Skeletal muscle tissue (tissue), 4 donors: ENCODE data around the gene TMBIM1. TPM values are rescaled to one million over a fixed set of nuclear protein-coding genes. Genes with fewer than 3 reads are reported as not detected.

ENCODE experiments used
- H3K27ac ChIP-seq: one replicate; pipeline ENCODE4 v1.7.0; 2013; ENCODE audit warnings: mild to moderate bottlenecking, low read depth, low read length, inconsistent platforms
- H3K27me3 ChIP-seq, 3 donors: one replicate each; pipeline ENCODE4 v1.7.0; 2013; ENCODE audit warnings: low read length in 3 of 3; ENCODE audit not compliant: control insufficient read depth in 3 of 3, insufficient read depth in 3 of 3
- H3K36me3 ChIP-seq, 3 donors: one replicate each; pipeline ENCODE4 v1.7.0; 2013; ENCODE audit warnings: low read length in 3 of 3; ENCODE audit not compliant: control insufficient read depth in 3 of 3, insufficient read depth in 3 of 3
- H3K4me1 ChIP-seq, 3 donors: one replicate each; pipeline ENCODE4 v1.7.0; 2013; ENCODE audit warnings: low read length in 3 of 3, mild to moderate bottlenecking in 3 of 3; ENCODE audit not compliant: control insufficient read depth in 3 of 3, insufficient read depth in 3 of 3
- H3K4me3 ChIP-seq, 3 donors: one replicate each; pipeline ENCODE4 v1.7.0; 2013; ENCODE audit warnings: low read length in 3 of 3
- H3K9ac ChIP-seq, 3 donors: one replicate each; pipeline ENCODE4 v1.7.0; 2013; ENCODE audit warnings: low read length in 3 of 3, mild to moderate bottlenecking in 3 of 3, moderate library complexity in 2 of 3, low read depth in 1 of 3
- H3K9me3 ChIP-seq, 3 donors: one replicate each; pipeline ENCODE4 v1.7.0; 2013; ENCODE audit warnings: low read length in 3 of 3; ENCODE audit not compliant: control insufficient read depth in 3 of 3
- total RNA-seq: library from RNA; depleted of rRNA; stranded (reverse); fragments of >200 nt; gene quantifications from one replicate; pipeline ENCODE4 v1.2.3, GENCODE V29; 2014
- donor health status: Osteomylitis.

TMBIM1 gene
- total RNA-seq, 1 donor from 2014 or later = 109 TPM

DNA sequence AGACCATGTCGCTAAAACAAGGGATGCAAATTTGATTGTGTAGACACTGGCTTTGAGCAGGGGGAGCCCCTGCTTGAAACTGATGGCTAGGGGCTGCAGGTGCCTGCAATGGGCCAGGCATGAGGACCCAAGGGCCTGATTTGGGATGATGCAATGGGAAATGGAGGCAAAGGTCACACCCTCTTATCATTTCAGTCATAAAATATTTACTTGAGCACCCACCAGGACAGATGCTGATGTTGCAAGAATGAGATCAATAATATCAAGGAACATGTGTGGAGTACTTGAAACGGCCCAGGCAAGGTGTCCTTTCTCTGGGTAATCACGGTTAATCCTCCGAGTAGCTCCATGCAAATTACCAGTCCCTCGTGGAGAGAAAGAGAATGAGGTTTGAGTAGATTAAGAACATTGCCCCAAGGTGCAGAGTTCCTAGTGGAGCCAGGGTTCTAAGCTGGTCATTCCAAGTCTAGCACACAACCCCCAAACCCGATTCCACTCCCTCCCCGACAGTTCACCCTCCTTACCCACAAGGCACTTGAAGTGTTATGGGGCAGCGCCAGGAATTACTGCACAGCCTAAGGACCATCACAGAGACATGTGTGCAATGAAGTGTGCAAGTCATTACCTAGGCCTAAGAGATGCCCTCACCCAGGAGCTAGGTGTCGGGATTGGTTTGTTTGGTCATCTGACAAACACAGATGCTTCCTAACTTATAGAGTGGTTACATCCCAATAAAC, 14.0 kb upstream of the TMBIM1 start:
- Histone ChIP-seq H3K9me3 (no peaks in the 10 kb centered on the region), H3K36me3 (no peaks in the 10 kb centered on the region), H3K4me3 (no peak overlapping the region), H3K27me3 (no peaks in the 10 kb centered on the region), H3K4me1 (no peaks in the 10 kb centered on the region), H3K27ac (no peak overlapping the region), H3K9ac (no peak overlapping the region)

DNA sequence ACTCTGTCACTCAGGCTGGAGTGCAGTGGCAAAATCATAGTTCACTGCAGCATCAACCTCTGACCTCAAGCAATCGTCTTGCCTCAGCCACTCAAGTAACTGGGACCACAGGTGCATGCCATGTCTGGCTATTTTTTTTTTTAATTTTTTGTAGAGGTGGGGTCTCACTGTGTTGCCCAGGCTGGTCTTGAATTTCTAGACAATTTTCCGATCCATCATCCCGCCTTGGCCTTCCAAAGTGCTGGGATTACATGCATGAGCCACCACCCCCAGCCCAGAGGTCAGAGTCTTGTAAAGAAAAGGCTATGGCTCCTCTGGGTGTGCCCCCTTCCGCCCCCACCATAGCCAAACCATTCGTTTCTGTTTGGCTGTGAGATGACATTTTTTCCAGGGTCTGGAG, 13.1 kb upstream of the TMBIM1 start:
- H3K36me3 ChIP-seq = no peaks in the 10 kb centered on the region
- no peaks in the 10 kb centered on the region for H3K4me1 ChIP-seq
- H3K27me3 ChIP-seq = no peaks in the 10 kb centered on the region
- H3K27ac ChIP-seq = no peak overlapping the region
- no peak overlapping the region for H3K9ac ChIP-seq
- no peaks in the 10 kb centered on the region for H3K9me3 ChIP-seq
- H3K4me3 ChIP-seq = no peak overlapping the region

DNA sequence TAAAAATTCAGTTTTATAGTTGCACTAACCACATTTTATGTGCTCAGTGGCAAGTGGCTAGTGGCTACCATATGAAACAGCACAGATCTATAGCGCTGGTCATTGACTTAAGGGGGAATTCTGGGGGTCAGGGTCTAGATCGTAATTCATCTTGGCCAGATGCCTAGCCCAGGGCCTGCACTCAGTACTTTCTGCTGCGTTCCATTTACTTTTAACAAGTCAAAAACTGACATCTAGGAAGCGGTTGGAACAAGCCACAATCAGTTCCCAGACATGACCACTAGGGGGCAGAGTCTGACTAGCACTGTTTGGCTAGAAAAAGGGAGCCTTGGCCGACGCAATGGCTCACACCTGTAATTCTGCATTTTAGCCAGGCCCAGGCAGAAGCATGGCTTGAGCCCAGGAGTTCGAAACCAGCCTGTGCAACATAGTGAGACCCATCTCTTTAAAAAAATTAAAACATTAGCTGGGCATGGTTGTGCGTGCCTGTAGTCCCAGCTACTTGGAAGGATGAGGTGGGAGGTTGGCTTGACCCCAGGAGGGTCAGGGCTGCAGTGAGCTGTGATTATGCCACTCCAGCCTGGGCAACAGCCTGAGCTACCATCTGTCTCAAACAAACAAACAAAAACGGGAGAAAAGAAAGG, 9.0 kb upstream of the TMBIM1 start:
- Histone ChIP-seq H3K4me1 (peaks cover 0 to 6% (median 3%) of the 10 kb centered on the region in 3 donors), H3K9me3 (no peaks in the 10 kb centered on the region), H3K27me3 (no peaks in the 10 kb centered on the region), H3K9ac (peak overlapping the region in 1 of 3 donors; percentile 60), H3K4me3 (no peak overlapping the region), H3K36me3 (no peaks in the 10 kb centered on the region), H3K27ac (no peak overlapping the region)

DNA sequence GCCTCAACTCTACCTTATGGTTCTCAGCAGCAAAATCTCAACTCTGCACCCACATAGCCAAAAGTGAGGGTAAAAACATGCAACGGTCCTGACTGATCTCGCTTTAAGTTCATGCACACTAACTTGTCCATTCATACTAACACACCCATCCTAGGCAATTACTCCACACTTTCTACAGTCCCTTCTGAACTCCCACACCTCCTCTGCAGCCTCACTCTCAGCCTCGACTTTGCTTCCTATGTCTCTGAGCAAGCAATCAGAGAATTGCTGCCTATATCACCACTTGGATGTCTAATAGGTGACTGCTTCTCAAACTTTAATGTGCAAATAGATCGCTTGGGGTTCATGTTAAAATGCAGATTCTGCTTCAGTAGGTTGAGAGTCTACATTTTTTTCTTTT, 7.8 kb upstream of the TMBIM1 start:
- H3K9me3 ChIP-seq = no peaks in the 10 kb centered on the region
- H3K9ac ChIP-seq = no peak overlapping the region
- H3K36me3 ChIP-seq = no peaks in the 10 kb centered on the region
- peaks cover 0 to 6% (median 3%) of the 10 kb centered on the region in 3 donors for H3K4me1 ChIP-seq
- no peaks in the 10 kb centered on the region for H3K27me3 ChIP-seq
- no peak overlapping the region for H3K27ac ChIP-seq
- no peak overlapping the region for H3K4me3 ChIP-seq

DNA sequence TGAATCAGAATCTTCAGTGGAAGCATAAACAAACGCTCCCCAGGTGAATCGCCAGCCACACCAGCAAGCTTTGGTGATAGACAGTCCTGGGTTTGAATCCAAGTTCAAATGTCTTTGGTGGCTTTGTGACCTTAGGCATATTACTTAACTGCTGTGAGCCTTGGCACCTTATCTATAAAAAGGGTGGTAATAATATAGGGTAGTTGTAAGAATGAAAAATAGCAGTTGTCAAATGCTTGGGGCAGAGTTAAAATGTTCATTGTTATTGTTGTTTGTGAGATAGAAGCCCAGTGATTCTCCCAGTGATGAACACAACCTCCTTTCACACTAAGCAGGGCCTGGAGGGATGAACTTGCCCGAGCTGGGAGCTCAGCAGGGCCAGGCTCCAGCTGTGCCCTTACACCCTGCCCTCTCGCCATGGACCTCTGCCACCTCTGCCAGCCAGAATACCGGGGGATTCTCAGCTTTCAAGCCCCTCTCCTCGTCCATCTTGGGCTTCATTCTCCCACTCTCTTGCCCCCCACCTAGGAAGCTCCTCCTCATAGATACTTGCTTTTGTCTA, 6.1 kb upstream of the TMBIM1 start:
- H3K27ac ChIP-seq = no peak overlapping the region
- no peaks in the 10 kb centered on the region for H3K27me3 ChIP-seq
- no peak overlapping the region for H3K4me3 ChIP-seq
- no peak overlapping the region for H3K9ac ChIP-seq
- H3K9me3 ChIP-seq = no peaks in the 10 kb centered on the region
- H3K36me3 ChIP-seq = no peaks in the 10 kb centered on the region
- peaks cover 4 to 6% (median 5%) of the 10 kb centered on the region in 3 donors for H3K4me1 ChIP-seq

DNA sequence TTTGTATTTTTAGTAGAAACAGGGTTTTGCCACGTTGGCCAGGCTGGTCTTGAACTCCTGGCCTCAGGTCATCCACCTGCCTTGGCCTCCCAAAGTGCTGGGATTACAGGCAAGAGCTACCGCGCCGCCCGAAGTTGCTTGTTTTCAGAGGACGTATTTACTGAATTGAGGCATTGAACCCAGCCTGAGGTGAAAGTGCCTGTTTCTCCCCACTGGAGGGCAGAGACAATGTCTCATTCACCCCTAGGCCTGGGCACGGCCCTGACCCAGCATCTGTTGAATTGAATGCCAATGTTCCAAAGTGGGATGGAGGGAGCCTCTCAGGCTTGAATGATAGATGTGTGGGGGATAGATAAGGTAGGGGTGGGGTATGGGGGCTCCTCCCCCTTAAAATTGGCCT, 4.5 kb upstream of the TMBIM1 start:
- H3K36me3 ChIP-seq = no peaks in the 10 kb centered on the region
- no peak overlapping the region for H3K9ac ChIP-seq
- H3K4me3 ChIP-seq = no peak overlapping the region
- no peaks in the 10 kb centered on the region for H3K9me3 ChIP-seq
- H3K4me1 ChIP-seq = peaks cover 5 to 11% (median 10%) of the 10 kb centered on the region in 3 donors
- H3K27ac ChIP-seq = no peak overlapping the region
- H3K27me3 ChIP-seq = no peaks in the 10 kb centered on the region

DNA sequence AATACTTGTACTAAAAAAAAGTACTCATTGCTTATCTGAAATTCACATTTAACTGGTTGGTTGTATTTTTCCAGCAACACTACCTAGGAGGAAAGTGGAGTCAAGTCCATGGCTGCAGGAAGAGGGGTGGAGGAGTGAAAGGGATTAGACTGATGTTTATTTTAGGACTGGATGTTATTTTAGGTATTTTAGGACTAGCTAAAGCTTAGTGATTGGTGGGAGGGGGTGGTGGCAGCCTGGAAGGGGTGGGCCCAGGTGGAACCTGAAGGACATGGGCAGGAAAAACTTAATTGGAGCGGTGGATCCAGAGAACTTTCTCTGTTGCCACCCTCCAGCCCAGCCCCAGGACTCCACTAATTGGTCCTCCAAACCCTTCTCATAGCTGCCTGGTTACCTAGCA, 3.9 kb upstream of the TMBIM1 start:
- H3K4me1 ChIP-seq = peaks cover 12 to 17% (median 16%) of the 10 kb centered on the region in 3 donors
- no peaks in the 10 kb centered on the region for H3K36me3 ChIP-seq
- H3K9ac ChIP-seq = no peak overlapping the region
- H3K4me3 ChIP-seq = no peak overlapping the region
- H3K27ac ChIP-seq = no peak overlapping the region
- no peaks in the 10 kb centered on the region for H3K27me3 ChIP-seq
- H3K9me3 ChIP-seq = no peaks in the 10 kb centered on the region

DNA sequence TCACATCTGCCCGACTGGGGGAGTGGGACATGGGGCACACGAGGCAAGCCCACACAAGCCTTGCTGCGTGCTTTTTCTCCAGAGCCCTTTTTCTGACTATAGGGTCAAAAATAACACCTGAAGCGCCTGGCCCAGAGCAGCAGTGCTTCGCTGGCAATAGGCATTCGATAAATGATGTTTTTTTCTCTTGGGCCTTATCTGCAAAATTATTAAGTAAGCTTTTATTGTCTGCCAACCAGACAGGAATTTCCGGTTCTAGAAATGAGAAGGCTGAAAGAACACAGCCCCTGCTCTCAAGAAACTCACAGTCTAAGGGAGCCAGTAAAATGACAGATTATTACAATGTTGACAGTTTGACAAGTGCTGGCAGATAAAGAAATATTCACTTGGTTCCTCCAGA, 2.7 kb upstream of the TMBIM1 start:
- no peak overlapping the region for H3K27ac ChIP-seq
- H3K9ac ChIP-seq = no peak overlapping the region
- no peak overlapping the region for H3K4me3 ChIP-seq
- H3K9me3 ChIP-seq = no peaks in the 10 kb centered on the region
- peaks cover 24 to 28% (median 28%) of the 10 kb centered on the region in 3 donors for H3K4me1 ChIP-seq
- no peaks in the 10 kb centered on the region for H3K27me3 ChIP-seq
- H3K36me3 ChIP-seq = no peaks in the 10 kb centered on the region

DNA sequence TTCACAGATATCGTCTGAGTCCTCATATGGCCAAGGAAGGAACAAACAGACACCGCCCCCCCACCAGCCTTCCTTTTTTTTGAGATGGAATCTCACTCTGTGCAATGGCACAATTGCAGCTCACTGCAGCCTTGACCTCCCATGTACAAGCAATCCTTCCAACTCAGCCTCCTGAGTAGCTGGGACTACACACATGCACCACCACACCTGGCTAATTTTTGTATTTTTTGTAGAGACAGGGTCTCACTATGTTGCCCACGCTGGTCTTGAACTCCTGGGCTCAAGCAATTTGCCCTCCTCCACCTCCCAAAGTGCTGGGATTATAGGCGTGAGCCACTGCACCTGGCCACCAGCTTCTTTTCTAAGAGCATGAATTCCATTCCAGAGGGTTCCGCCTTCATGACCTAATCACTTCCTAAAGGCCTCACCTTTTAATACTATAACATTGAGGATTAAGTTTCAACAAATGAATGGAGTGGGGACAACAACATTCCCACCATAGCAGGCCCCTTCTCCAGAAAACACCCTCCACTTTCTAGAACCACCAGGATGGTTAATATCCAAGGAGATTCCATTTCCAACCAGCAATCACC, 2.2 kb upstream of the TMBIM1 start:
- H3K4me1 ChIP-seq = peaks cover 29 to 33% (median 33%) of the 10 kb centered on the region in 3 donors
- no peak overlapping the region for H3K9ac ChIP-seq
- H3K9me3 ChIP-seq = no peaks in the 10 kb centered on the region
- H3K36me3 ChIP-seq = no peaks in the 10 kb centered on the region
- H3K27ac ChIP-seq = no peak overlapping the region
- no peaks in the 10 kb centered on the region for H3K27me3 ChIP-seq
- no peak overlapping the region for H3K4me3 ChIP-seq
